KMS-11 (cell line): ENCODE data around the gene JARID2.

ENCODE experiments used
- H2AFZ ChIP-seq: fragments of 200-600 bp; sonication (generic); 2 replicates; pipeline ENCODE4 v1.6.1; 2016; ENCODE audit warnings: antibody characterized with exemption, mixed run types, low read depth
- H3K27ac ChIP-seq: fragments of 200-600 bp; sonication (generic); 2 replicates; pipeline ENCODE4 v1.6.1; 2016; ENCODE audit warnings: mild to moderate bottlenecking, mixed run types
- H3K27me3 ChIP-seq: fragments of 200-600 bp; sonication (generic); 2 replicates; pipeline ENCODE4 v1.6.1; 2017; ENCODE audit warnings: mild to moderate bottlenecking, low read depth, mixed run types, moderate library complexity; ENCODE audit not compliant: insufficient read depth
- H3K36me3 ChIP-seq: fragments of 200-600 bp; sonication (generic); 2 replicates; pipeline ENCODE4 v1.6.1; 2017; ENCODE audit warnings: mild to moderate bottlenecking, mixed run types; ENCODE audit not compliant: insufficient read depth
- H3K4me1 ChIP-seq: fragments of 200-600 bp; sonication (generic); 2 replicates; pipeline ENCODE4 v1.6.1; 2016; ENCODE audit warnings: mild to moderate bottlenecking, low read depth, mixed run types; ENCODE audit not compliant: poor library complexity, severe bottlenecking
- H3K4me2 ChIP-seq: fragments of 200-600 bp; sonication (generic); 2 replicates; pipeline ENCODE4 v1.7.0; 2016; ENCODE audit warnings: mild to moderate bottlenecking, mixed run types
- H3K4me3 ChIP-seq: fragments of 200-600 bp; sonication (generic); IDR thresholded peaks from 2 replicates; pipeline ENCODE4 v1.6.1; 2017; ENCODE audit warnings: low read depth, low read length, mixed read lengths; ENCODE audit not compliant: insufficient read depth
- H3K79me2 ChIP-seq: fragments of 200-600 bp; sonication (generic); 2 replicates; pipeline ENCODE4 v1.6.1; 2016; ENCODE audit warnings: low read depth, mixed run types; ENCODE audit not compliant: insufficient read depth
- H3K9ac ChIP-seq: fragments of 200-600 bp; sonication (generic); 2 replicates; pipeline ENCODE4 v1.6.1; 2016; ENCODE audit warnings: mild to moderate bottlenecking, mixed run types
- H4K20me1 ChIP-seq: fragments of 200-600 bp; sonication (generic); 2 replicates; pipeline ENCODE4 v1.6.1; 2016; ENCODE audit warnings: mild to moderate bottlenecking, mixed run types; ENCODE audit not compliant: insufficient read depth
- TF ChIP-seq, protein P1 (sequence below): fragments of 200-600 bp; sonication (generic); conservative IDR thresholded peaks from 2 replicates; pipeline ENCODE4 v1.6.1; 2017; ENCODE audit warnings: low read depth, mild to moderate bottlenecking, antibody characterized with exemption, low read length, moderate library complexity, mixed read lengths

The JARID2 gene

DNA sequence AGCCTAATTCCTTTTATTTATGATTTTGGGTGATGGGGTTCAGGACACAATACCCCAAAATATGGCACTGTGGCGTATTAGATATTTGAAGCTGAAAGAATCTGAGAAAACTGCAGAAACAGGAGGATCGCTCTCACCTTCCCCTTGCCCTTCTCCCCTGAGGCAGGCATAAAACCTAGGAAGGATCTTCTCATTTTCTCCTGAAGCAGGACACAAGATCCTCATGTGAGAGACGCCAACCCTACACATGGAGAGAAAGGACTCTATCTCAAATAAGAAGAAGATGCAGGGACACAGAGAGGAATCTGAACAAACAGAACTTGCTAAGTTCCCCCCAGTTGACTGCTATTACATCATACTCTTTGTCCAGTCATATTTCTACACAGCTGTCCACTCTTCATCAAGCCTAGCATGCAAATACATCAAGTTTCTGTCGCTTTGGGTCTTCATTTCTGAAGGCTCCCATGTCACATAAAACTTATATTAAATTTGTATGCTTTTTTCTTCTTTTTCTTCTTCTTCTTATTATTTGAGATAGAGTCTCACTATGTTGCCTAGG, 307.9 kb downstream of the JARID2 start:
- no peak overlapping the region for H2AFZ ChIP-seq
- no peaks in the 10 kb centered on the region for H3K36me3 ChIP-seq
- no peaks in the 10 kb centered on the region for H3K27me3 ChIP-seq
- no peak overlapping the region for H3K27ac ChIP-seq
- no peak overlapping the region for H3K4me3 ChIP-seq
- H3K9ac ChIP-seq = no peak overlapping the region
- TF ChIP-seq, protein P1, sequence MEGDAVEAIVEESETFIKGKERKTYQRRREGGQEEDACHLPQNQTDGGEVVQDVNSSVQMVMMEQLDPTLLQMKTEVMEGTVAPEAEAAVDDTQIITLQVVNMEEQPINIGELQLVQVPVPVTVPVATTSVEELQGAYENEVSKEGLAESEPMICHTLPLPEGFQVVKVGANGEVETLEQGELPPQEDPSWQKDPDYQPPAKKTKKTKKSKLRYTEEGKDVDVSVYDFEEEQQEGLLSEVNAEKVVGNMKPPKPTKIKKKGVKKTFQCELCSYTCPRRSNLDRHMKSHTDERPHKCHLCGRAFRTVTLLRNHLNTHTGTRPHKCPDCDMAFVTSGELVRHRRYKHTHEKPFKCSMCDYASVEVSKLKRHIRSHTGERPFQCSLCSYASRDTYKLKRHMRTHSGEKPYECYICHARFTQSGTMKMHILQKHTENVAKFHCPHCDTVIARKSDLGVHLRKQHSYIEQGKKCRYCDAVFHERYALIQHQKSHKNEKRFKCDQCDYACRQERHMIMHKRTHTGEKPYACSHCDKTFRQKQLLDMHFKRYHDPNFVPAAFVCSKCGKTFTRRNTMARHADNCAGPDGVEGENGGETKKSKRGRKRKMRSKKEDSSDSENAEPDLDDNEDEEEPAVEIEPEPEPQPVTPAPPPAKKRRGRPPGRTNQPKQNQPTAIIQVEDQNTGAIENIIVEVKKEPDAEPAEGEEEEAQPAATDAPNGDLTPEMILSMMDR = no peak
- no peaks in the 10 kb centered on the region for H3K4me1 ChIP-seq
- no peak overlapping the region for H3K4me2 ChIP-seq
- no peaks in the 10 kb centered on the region for H3K79me2 ChIP-seq
- no peaks in the 10 kb centered on the region for H4K20me1 ChIP-seq

DNA sequence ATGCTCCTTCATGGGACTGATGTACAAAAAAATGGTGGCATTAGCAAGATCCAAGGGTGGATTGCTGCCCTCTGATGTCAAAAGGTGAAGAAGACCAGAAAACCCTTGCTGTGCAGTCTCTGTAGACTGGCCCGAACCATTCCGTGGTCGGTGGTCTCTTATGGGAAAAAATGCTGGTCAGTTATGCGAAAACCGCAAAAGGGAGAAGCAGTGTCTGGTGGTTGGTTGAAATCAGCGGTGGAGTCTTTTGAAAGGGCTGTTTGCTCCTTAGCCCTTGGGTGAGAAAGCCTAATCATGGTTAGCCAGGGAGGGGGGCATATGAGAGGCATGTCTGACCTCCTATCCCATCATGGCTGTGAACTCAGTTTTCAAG, 308.8 kb downstream of the JARID2 start:
- TF ChIP-seq, protein P1 = no peak
- Histone ChIP-seq H3K27me3 (no peaks in the 10 kb centered on the region), H3K9ac (no peak overlapping the region), H4K20me1 (no peaks in the 10 kb centered on the region), H2AFZ (no peak overlapping the region), H3K79me2 (no peaks in the 10 kb centered on the region), H3K36me3 (no peaks in the 10 kb centered on the region), H3K4me1 (no peaks in the 10 kb centered on the region), H3K4me2 (no peak overlapping the region), H3K4me3 (no peak overlapping the region), H3K27ac (no peak overlapping the region)

DNA sequence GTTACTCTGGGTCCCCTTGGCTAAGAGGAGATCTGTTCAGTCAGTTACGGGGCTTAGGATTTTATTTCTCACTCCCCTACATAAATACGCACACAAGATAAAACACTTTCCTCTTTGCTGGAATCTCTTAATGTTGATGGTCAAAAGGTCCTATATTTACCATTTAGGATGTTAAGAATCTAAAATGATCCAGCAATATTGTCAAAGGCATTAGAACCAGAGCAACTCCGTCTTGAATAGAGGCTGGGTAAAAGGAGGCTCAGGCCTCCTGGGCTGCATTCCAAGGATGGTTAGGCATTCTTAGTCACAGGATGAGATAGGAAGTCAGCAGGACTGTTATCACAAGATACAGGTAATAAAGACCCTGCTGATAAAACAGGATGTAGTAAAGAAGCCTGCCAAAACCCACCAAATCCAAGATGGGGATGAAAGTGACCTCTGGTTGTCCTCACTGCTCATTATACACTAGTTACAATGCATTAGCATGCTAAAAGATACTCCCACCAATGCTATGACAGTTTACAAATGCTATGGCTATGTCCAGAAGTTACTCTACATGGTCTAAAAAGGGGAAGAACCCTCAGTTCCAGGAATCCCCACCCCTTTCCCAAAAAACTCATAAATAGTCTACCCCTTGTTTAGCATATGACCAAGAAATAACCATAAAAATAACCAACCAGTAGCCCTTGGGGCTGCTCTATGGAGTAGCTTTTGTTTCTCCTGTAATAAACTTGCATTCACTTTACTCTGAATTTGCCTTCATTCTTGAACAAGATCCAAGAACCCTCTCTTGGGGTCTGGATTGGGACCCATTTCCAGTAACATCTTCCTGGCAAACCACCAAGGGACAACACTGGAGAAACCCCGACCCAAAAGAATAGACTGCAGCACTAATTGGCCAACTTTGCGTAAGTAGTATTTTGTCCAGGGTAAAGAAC, 309.5 kb downstream of the JARID2 start:
- no peaks in the 10 kb centered on the region for H3K79me2 ChIP-seq
- TF ChIP-seq, protein P1 = no peak
- no peaks in the 10 kb centered on the region for H3K27me3 ChIP-seq
- no peak overlapping the region for H2AFZ ChIP-seq
- no peaks in the 10 kb centered on the region for H3K4me1 ChIP-seq
- H3K4me3 ChIP-seq = no peak overlapping the region
- H3K27ac ChIP-seq = no peak overlapping the region
- no peak overlapping the region for H3K4me2 ChIP-seq
- no peaks in the 10 kb centered on the region for H3K36me3 ChIP-seq
- no peaks in the 10 kb centered on the region for H4K20me1 ChIP-seq
- no peak overlapping the region for H3K9ac ChIP-seq

DNA sequence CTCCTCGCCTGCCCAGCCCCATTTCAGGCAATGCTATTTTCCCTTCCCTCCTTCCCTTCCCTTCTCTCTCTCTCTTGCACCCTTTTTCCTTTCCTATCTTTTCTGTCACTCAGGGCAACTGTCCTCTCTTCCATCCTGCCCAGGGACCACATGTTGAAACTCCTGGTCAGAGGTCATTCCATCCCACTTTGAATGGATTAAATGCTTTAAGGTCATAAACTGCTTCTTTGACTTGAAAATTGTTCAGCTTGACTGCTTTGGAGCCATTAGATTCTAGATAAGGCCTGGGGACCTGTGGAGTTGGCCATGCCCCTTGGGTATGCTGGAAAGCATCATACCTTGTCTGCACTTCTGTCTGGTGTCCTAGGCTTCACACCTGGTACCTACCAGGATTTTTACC, 310.8 kb downstream of the JARID2 start:
- H3K4me2 ChIP-seq = no peak overlapping the region
- TF ChIP-seq, protein P1 = no peak
- H3K36me3 ChIP-seq = no peaks in the 10 kb centered on the region
- H3K79me2 ChIP-seq = no peaks in the 10 kb centered on the region
- no peak overlapping the region for H3K9ac ChIP-seq
- no peak overlapping the region for H2AFZ ChIP-seq
- no peaks in the 10 kb centered on the region for H3K27me3 ChIP-seq
- no peak overlapping the region for H3K27ac ChIP-seq
- no peaks in the 10 kb centered on the region for H4K20me1 ChIP-seq
- H3K4me3 ChIP-seq = no peak overlapping the region
- no peaks in the 10 kb centered on the region for H3K4me1 ChIP-seq
